ENCODE measurements around the gene ADIPOR2.

The ADIPOR2 gene

GRCh38 chr12:1744932-1745331 lies 54.1 kb downstream of the ADIPOR2 start:
- WGBS, result 98% methylated on average over 2 of the region's 2 CpGs
- H2AK5ac ChIP-seq (ENCODE audit: low read length, severe bottlenecking), result no peak overlapping the region
- no peaks in the 10 kb centered on the region for H3K4me1 ChIP-seq (ENCODE audit: control insufficient read depth, insufficient read depth, low read depth, low read length)

GRCh38 chr12:1747609-1748008 lies 56.7 kb downstream of the ADIPOR2 start:
- no peak overlapping the region for H3K4ac ChIP-seq (ENCODE audit: low read depth in 1 of 2, low read length in 2 of 2)
- H2BK5ac ChIP-seq (ENCODE audit: low read depth, low read length, poor library complexity, severe bottlenecking), result no peak overlapping the region
- no peak overlapping the region for H3K4me3 ChIP-seq (ENCODE audit: insufficient read depth in 1 of 2, low read depth in 1 of 2, low read length in 2 of 2)
- H2BK15ac ChIP-seq (ENCODE audit: low read depth, poor library complexity, severe bottlenecking), result no peak overlapping the region
- H3K36me3 ChIP-seq (ENCODE audit: control insufficient read depth in 1 of 2, insufficient read depth in 2 of 2, low read depth in 1 of 2, low read length in 2 of 2), result peaks cover 6 to 14% of the 10 kb centered on the region in 2 experiments
- no peak overlapping the region for H2BK120ac ChIP-seq (ENCODE audit: low read depth, low read length)
- H2BK12ac ChIP-seq (ENCODE audit: low read length in 2 of 2), result no peak overlapping the region
- no peak overlapping the region for H3K23ac ChIP-seq (ENCODE audit: low read length in 2 of 2)
- H3K79me1 ChIP-seq (replicated peaks; ENCODE audit: low read length, poor library complexity, severe bottlenecking), result peaks cover 21% of the 10 kb centered on the region
- no peak overlapping the region for H3K14ac ChIP-seq (ENCODE audit: low read length in 2 of 2)
- H4K91ac ChIP-seq (ENCODE audit: low read length), result no peak overlapping the region
- no peaks in the 10 kb centered on the region for H3K27me3 ChIP-seq (ENCODE audit: control insufficient read depth in 1 of 2, insufficient read depth in 1 of 2, low read length in 2 of 2)
- no peak overlapping the region for H2AFZ ChIP-seq (ENCODE audit: low read depth, low read length)
- peaks cover 48% of the 10 kb centered on the region for H3K9me3 ChIP-seq (ENCODE audit: control insufficient read depth, low read length)
- DNase-seq, result no peak
- H4K8ac ChIP-seq (ENCODE audit: low read length), result no peak overlapping the region
- 96% methylated on average over 2 of the region's 2 CpGs for WGBS
- no peak overlapping the region for H3K9ac ChIP-seq (ENCODE audit: low read length)
- H3K4me2 ChIP-seq (ENCODE audit: low read length, poor library complexity, severe bottlenecking), result no peak overlapping the region
- H3K18ac ChIP-seq (ENCODE audit: low read depth in 1 of 2, low read length in 2 of 2), result no peak overlapping the region
- no peaks in the 10 kb centered on the region for H3K4me1 ChIP-seq (ENCODE audit: control insufficient read depth, insufficient read depth, low read depth, low read length)
- H3K27ac ChIP-seq (ENCODE audit: low read length, poor library complexity, severe bottlenecking), result no peak overlapping the region
- H2AK5ac ChIP-seq (ENCODE audit: low read length, severe bottlenecking), result no peak overlapping the region

More at GRCh38 chr12:1744932-1745331, 54.1 kb downstream of the ADIPOR2 start:
- no peak overlapping the region for H2BK15ac ChIP-seq (ENCODE audit: low read depth, poor library complexity, severe bottlenecking)
- H3K4ac ChIP-seq (ENCODE audit: low read depth in 1 of 2, low read length in 2 of 2), result no peak overlapping the region
- H3K79me1 ChIP-seq (replicated peaks; ENCODE audit: low read length, poor library complexity, severe bottlenecking), result peaks cover 26% of the 10 kb centered on the region
- H3K36me3 ChIP-seq (ENCODE audit: control insufficient read depth in 1 of 2, insufficient read depth in 2 of 2, low read depth in 1 of 2, low read length in 2 of 2), result peaks cover 6 to 14% of the 10 kb centered on the region in 2 experiments
- no peak overlapping the region for H2BK12ac ChIP-seq (ENCODE audit: low read length in 2 of 2)
- no peak overlapping the region for H3K14ac ChIP-seq (ENCODE audit: low read length in 2 of 2)
- no peak overlapping the region for H3K9ac ChIP-seq (ENCODE audit: low read length)
- H3K4me2 ChIP-seq (ENCODE audit: low read length, poor library complexity, severe bottlenecking), result no peak overlapping the region
- H3K27me3 ChIP-seq (ENCODE audit: control insufficient read depth in 1 of 2, insufficient read depth in 1 of 2, low read length in 2 of 2), result no peaks in the 10 kb centered on the region
- no peak overlapping the region for H3K18ac ChIP-seq (ENCODE audit: low read depth in 1 of 2, low read length in 2 of 2)
- no peak overlapping the region for H4K91ac ChIP-seq (ENCODE audit: low read length)
- H3K23ac ChIP-seq (ENCODE audit: low read length in 2 of 2), result no peak overlapping the region
- H2BK120ac ChIP-seq (ENCODE audit: low read depth, low read length), result no peak overlapping the region
- peaks cover 48% of the 10 kb centered on the region for H3K9me3 ChIP-seq (ENCODE audit: control insufficient read depth, low read length)
- no peak overlapping the region for H2BK5ac ChIP-seq (ENCODE audit: low read depth, low read length, poor library complexity, severe bottlenecking)
- no peak overlapping the region for H3K27ac ChIP-seq (ENCODE audit: low read length, poor library complexity, severe bottlenecking)
- no peak overlapping the region for H2AFZ ChIP-seq (ENCODE audit: low read depth, low read length)
- DNase-seq, result no peak
- H3K4me3 ChIP-seq (ENCODE audit: insufficient read depth in 1 of 2, low read depth in 1 of 2, low read length in 2 of 2), result no peak overlapping the region
- no peak overlapping the region for H4K8ac ChIP-seq (ENCODE audit: low read length)

- no peak overlapping the region for H4K91ac ChIP-seq (ENCODE audit: low read length)
- 98% methylated on average over 4 of the region's 5 CpGs for WGBS
- peaks cover 48% of the 10 kb centered on the region for H3K9me3 ChIP-seq (ENCODE audit: control insufficient read depth, low read length)
- H2AK5ac ChIP-seq (ENCODE audit: low read length, severe bottlenecking), result no peak overlapping the region
- DNase-seq, result no peak
- H3K27ac ChIP-seq (ENCODE audit: low read length, poor library complexity, severe bottlenecking), result no peak overlapping the region
- H2BK120ac ChIP-seq (ENCODE audit: low read depth, low read length), result no peak overlapping the region
- no peaks in the 10 kb centered on the region for H3K4me1 ChIP-seq (ENCODE audit: control insufficient read depth, insufficient read depth, low read depth, low read length)
- H3K36me3 ChIP-seq (ENCODE audit: control insufficient read depth in 1 of 2, insufficient read depth in 2 of 2, low read depth in 1 of 2, low read length in 2 of 2), result peaks cover 6 to 15% of the 10 kb centered on the region in 2 experiments
- H4K8ac ChIP-seq (ENCODE audit: low read length), result no peak overlapping the region
- H2AFZ ChIP-seq (ENCODE audit: low read depth, low read length), result no peak overlapping the region
- H2BK12ac ChIP-seq (ENCODE audit: low read length in 2 of 2), result no peak overlapping the region
- no peak overlapping the region for H3K9ac ChIP-seq (ENCODE audit: low read length)
- peaks cover 18% of the 10 kb centered on the region for H3K79me1 ChIP-seq (replicated peaks; ENCODE audit: low read length, poor library complexity, severe bottlenecking)
- H3K14ac ChIP-seq (ENCODE audit: low read length in 2 of 2), result no peak overlapping the region
- H2BK15ac ChIP-seq (ENCODE audit: low read depth, poor library complexity, severe bottlenecking), result no peak overlapping the region
- no peaks in the 10 kb centered on the region for H3K27me3 ChIP-seq (ENCODE audit: control insufficient read depth in 1 of 2, insufficient read depth in 1 of 2, low read length in 2 of 2)
- H3K23ac ChIP-seq (ENCODE audit: low read length in 2 of 2), result no peak overlapping the region
- H3K4ac ChIP-seq (ENCODE audit: low read depth in 1 of 2, low read length in 2 of 2), result no peak overlapping the region
- no peak overlapping the region for H3K18ac ChIP-seq (ENCODE audit: low read depth in 1 of 2, low read length in 2 of 2)
- H3K4me3 ChIP-seq (ENCODE audit: insufficient read depth in 1 of 2, low read depth in 1 of 2, low read length in 2 of 2), result peak overlapping the region in 1 of 2 experiments; percentile 18
- H2BK5ac ChIP-seq (ENCODE audit: low read depth, low read length, poor library complexity, severe bottlenecking), result no peak overlapping the region
- no peak overlapping the region for H3K4me2 ChIP-seq (ENCODE audit: low read length, poor library complexity, severe bottlenecking)
Measured at GRCh38 chr12:1749019-1749418, 58.1 kb downstream of the ADIPOR2 start.

- Histone ChIP-seq H3K27ac (ENCODE audit: low read length, poor library complexity, severe bottlenecking) (no peak overlapping the region), H2AFZ (ENCODE audit: low read depth, low read length) (no peak overlapping the region), H2BK5ac (ENCODE audit: low read depth, low read length, poor library complexity, severe bottlenecking) (no peak overlapping the region), H2BK12ac (ENCODE audit: low read length in 2 of 2) (no peak overlapping the region), H3K36me3 (ENCODE audit: control insufficient read depth in 1 of 2, insufficient read depth in 2 of 2, low read depth in 1 of 2, low read length in 2 of 2) (peaks cover 13 to 23% of the 10 kb centered on the region in 2 experiments), H2BK15ac (ENCODE audit: low read depth, poor library complexity, severe bottlenecking) (no peak overlapping the region), H4K8ac (ENCODE audit: low read length) (no peak overlapping the region), H3K4me3 (ENCODE audit: insufficient read depth in 1 of 2, low read depth in 1 of 2, low read length in 2 of 2) (no peak overlapping the region), H3K23ac (ENCODE audit: low read length in 2 of 2) (no peak overlapping the region), H3K27me3 (ENCODE audit: control insufficient read depth in 1 of 2, insufficient read depth in 1 of 2, low read length in 2 of 2) (no peaks in the 10 kb centered on the region), H3K9me3 (ENCODE audit: control insufficient read depth, low read length) (peaks cover 42% of the 10 kb centered on the region), H4K91ac (ENCODE audit: low read length) (no peak overlapping the region), H3K14ac (ENCODE audit: low read length in 2 of 2) (no peak overlapping the region), H2BK120ac (ENCODE audit: low read depth, low read length) (no peak overlapping the region), H3K9ac (ENCODE audit: low read length) (no peak overlapping the region), H3K79me1 (replicated peaks; ENCODE audit: low read length, poor library complexity, severe bottlenecking) (peaks cover 22% of the 10 kb centered on the region), H2AK5ac (ENCODE audit: low read length, severe bottlenecking) (no peak overlapping the region), H3K18ac (ENCODE audit: low read depth in 1 of 2, low read length in 2 of 2) (no peak overlapping the region), H3K4me2 (ENCODE audit: low read length, poor library complexity, severe bottlenecking) (no peak overlapping the region), H3K4ac (ENCODE audit: low read depth in 1 of 2, low read length in 2 of 2) (no peak overlapping the region), H3K4me1 (ENCODE audit: control insufficient read depth, insufficient read depth, low read depth, low read length) (no peaks in the 10 kb centered on the region)
- no peak for DNase-seq
- WGBS, result 100% methylated on average over 2 of the region's 3 CpGs
Measured at GRCh38 chr12:1750300-1750699, 59.4 kb downstream of the ADIPOR2 start.

Measured in mesenchymal stem cell (in vitro differentiated cells and primary cell).